GM12892 (cell line): ENCODE measurements around the gene TXNRD1.

Experiments used
- POLR2A ChIP-seq: IDR thresholded peaks from 2 replicates; pipeline ENCODE4 v1.6.1; 2011; ENCODE audit warnings: low read depth, low read length, control low read depth
- POLR2AphosphoS5 ChIP-seq: IDR thresholded peaks from 2 replicates; pipeline ENCODE4 v1.6.1; 2011; ENCODE audit warnings: low read depth, low read length, control low read depth

GRCh38 chr12:104295954-104296353, 80.4 kb downstream of the TXNRD1 start:
- no peak for TF ChIP-seq POLR2AphosphoS5
- TF ChIP-seq POLR2A: no peak
